Left renal pelvis (tissue), 4 donors: ENCODE results near the gene HEXIM1. TPM values are rescaled to one million over a fixed set of nuclear protein-coding genes. Genes with fewer than 3 reads are reported as not detected.

Experiments
- DNase-seq, 4 donors: peaks; one replicate each; pipeline ENCODE4 v3.0.0-alpha.2; 2013; ENCODE audit warnings: low read depth in 4 of 4, low spot score in 3 of 4
- polyA plus RNA-seq, 4 donors: library from polyadenylated mRNA; unstranded; fragments of 120-200 nt; gene quantifications; one replicate each; pipeline ENCODE4 v1.2.1, GENCODE V29; 2013; ENCODE audit not compliant: insufficient read length in 4 of 4

HEXIM1 gene
- polyA plus RNA-seq, 4 donors = 32.8 to 46.1 (median 41.2) TPM

DNA sequence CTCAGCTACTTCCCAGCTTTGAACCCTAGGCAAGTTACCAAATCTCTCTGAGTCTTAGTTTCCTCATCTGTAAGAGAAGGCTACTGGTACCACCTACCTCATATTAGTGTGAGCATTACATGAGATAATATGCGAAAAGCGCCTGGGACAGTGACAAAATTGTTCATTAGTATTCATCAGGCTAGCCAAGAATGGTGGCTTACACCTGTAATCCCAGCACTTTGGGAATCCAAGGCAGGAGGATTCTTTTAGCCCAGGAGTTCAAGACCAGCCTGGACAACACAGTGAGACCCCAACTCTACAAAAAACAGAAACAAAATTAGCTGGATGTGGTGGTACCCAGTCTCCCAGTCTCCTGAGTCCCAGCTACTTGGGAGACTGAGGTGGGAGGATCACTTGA is 19.3 kb upstream of the HEXIM1 start:
- DNase-seq = no peak

DNA sequence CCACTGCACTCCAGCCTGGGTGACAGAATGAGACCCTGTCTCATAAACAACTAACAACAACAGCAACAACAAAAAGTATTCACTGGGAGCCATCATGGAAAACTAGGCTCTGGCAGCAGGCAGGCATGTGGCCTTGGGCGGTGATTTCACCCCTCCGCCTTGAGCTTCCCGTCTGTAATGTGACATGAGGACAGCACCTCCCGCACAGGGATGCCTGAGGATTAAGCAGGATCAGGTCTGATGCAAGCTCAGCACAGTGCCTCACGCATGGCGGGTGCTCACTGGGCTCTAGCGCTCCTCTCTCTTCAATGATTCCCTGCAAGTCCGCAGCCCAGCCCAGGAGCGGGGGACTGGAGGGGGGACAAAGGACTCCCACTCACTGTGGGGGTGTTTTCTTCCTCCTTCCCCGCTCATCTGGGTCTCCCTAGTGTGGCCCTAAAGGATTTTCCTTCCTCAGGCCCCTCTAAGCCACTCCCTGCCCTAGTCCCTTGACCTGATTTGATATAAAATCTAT is 18.8 kb upstream of the HEXIM1 start:
- no peak for DNase-seq

DNA sequence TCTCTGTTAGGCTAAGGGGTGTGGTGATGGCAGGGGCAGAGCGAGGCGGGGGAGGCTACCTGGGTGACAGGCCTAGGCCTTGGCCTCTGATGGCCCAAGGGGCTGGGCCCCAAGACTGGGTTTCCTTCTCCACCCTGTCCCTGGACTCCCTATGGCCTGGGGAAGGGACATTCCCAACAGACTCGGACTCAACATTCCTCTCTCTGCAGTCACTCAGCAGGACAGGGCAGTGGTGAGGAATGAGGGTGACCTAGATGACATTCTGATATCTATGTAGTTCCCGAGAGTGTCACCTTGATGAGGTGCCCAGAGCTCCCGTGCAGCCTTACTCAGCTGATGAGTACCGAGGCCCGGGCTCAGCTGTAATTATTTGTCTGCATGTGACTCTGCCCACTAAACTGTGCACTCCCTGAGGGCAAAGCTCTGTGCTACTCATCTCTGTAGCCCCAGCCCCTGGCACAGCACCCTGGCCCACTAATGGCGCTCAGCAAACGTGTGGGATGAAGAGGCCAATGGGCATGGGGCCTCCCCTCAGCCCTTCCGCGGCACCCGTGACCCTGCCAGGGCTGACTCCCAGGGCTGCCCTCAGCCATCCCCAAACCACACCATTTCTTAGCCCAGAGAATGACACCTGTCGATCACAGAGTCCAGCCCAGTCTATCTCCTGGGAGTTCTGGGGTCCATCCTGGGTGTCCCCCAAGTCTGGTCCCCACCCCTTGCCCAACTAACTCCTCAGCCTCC is 18.2 kb upstream of the HEXIM1 start:
- DNase-seq = no peak

DNA sequence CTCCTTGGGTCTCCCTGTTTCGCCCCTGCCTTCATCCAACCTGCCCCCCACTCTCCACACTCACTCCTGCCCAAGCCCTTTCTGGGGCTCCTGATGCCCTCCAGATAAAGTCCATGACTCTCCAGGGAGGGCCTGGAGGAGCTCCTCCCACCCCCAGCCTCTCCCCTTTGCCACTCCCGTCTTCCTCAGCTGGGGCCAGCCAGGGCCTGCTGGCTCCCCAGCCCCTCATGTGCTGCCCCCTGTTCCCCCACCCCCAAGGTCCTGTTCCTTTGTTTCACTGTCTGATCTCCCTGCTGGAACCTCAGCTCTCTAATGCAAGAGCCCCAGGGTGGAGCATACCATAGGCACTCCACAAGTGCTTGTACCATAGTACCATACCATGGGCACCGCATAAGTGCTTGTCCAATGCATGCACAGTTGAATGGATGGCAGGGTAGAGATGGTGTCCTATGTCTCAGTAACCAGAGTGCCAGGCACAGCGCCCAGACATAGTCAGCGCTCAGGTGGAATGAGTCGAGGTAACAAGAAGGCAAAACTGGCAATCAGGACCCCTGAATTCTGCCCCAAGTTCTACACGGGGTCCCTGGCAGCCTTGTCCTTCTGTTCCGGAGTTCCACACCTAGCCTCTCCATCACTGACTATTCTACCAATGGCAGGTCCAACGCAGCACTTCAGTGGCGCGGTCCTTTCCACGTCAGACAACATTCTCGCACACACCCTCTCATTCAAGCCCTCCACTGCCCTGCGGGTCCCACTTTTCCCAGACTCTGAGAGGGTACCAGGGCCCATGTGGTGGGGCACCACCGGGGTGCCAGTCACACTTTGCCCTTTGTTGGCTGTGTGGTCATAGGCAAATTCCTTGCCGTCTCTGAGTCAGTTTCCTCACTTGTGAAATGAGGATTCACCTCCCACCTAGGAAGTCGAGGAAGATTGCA is 17.3 kb upstream of the HEXIM1 start:
- no peak for DNase-seq

DNA sequence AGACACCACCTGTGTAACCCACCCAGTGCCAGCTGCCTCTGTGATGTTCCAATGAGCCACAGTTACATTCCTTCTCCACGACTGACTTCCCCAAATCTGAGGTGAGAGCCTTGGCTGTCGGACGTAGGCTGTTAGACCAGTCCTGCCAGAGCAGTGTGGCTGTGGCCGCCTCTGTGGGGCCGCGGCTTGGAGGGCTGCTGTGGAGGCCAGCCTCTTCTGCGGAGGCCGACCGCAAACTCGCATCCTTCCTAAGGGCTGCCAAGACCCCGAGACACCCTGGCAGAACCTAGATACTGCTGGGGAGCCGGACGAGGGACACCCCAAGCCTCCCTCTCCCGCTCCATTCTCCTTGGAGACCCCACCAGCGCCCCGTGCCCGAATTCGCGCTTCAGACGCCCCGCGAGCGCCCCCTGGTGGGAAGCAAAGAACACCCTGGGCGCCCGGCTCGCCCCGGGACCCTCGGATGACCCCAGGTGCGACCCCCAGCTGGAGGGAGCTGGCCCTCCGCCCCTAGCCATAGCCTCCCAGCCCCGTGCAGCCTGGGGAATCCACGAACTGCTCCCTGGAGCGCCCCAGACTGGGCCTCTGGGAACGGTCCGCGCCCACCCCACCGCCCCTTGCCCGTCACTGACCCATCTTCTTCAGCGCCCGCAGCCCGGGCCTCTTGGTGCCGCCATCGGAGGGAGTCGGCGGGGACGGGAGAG is 16.5 kb upstream of the HEXIM1 start:
- DNase-seq = no peak

DNA sequence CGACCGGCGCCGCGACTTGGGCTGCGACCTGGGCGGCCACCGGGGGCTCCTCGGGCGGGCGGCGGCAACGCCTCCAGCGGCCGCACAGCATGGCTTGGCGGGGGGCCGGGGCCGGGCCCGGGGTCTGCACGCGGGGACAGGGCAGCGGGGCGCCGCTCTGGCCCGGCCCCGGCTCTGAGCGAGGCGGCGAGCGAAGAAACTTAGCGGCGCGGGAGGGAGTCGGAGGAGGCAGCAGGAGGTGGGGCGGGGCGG is 16.0 kb upstream of the HEXIM1 start, which contains the start of gene PLCD3:
PLCD3 (minus strand) TSS at position 196 of the 252 bp plus-strand sequence; CDS start at position 91, 105 bp downstream.
- no peak for DNase-seq

DNA sequence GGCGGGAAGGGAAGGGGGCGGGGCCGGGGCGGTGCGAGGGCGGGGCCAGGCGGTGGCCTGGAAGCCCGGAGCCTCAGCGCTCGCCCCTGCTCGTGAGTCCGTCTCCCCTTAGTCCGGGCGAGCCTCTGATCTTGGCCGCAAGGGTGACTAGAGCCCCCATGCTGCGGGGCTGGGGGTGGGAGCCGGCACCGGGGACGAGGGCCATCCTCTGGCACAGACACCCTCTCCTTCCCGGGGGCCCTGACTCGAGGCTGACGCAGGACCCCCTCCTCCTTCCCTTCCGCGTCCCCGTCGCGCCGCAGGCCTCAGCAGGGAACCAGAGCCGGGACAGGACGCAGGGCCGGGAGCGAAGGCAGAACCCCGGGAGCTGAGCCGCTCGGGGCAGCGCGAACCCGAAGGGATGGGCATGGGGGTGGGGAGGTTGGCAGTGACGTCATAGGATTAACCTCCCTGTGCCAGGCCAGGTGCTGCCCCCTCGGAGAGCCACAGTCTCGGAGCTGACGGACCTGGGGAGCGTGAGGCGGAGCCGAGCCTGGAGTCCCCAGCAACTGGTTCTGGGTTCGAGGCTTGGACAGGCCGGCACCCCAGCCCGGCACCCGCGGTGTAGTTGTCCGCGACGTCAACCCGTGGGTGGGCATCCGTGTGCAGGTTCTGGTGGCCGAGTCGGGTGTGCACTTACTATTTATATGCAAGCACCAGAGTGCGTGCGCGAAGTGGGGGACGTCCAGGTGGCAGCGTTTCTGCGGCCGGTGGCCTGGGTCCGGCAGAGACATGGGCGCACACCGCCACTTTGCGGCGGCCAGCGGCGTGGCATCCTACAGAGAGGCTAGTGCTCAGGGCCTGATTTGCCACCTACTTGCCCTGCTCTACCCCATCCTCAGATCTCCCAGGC is 15.5 kb upstream of the HEXIM1 start:
- peak in 1 of 4 donors; percentile 62 for DNase-seq

DNA sequence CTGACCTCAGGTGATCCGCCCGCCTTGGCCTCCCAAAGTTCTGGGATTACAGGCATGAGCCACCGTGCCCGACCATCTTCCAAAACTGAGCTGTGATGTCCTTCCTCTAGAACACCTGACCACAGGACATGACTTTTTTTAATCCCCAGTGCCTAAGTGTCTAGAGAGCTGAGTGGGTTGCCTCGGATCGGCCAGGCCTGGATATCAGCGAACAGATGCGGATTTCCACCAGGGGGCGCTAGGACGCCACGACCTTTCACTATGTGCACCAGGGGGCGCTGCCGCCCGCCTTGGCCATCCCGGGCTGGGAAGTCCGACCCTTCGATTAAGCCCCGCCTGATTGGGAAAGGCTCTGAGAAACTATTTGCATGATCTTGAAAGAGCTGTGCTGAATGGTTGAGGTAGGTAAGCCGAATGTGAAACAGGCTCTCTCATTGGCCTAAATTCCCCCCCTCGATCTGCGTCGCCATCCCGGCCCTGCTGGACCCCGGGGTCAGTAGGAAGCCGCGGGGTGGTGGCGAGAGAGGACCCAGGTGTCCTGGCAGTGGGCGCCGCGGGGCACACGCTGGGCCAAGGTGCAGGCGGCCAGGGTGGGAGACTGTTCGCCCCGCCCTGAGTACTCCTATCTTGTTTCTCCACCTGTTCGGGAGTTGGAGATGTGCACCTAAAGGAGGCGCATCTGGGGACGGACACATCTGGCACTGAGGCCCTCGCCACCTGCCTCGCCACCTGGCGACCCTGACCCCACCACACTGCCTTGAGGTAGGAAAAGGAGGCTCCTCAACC is 12.9 kb upstream of the HEXIM1 start, which contains the start of gene ACBD4:
ACBD4 (plus strand) TSS at position 496 of the 786 bp plus-strand sequence. CDS start 458 bp downstream, outside the sequence.
- peak; percentile 89 to 94 (median 92) for DNase-seq

DNA sequence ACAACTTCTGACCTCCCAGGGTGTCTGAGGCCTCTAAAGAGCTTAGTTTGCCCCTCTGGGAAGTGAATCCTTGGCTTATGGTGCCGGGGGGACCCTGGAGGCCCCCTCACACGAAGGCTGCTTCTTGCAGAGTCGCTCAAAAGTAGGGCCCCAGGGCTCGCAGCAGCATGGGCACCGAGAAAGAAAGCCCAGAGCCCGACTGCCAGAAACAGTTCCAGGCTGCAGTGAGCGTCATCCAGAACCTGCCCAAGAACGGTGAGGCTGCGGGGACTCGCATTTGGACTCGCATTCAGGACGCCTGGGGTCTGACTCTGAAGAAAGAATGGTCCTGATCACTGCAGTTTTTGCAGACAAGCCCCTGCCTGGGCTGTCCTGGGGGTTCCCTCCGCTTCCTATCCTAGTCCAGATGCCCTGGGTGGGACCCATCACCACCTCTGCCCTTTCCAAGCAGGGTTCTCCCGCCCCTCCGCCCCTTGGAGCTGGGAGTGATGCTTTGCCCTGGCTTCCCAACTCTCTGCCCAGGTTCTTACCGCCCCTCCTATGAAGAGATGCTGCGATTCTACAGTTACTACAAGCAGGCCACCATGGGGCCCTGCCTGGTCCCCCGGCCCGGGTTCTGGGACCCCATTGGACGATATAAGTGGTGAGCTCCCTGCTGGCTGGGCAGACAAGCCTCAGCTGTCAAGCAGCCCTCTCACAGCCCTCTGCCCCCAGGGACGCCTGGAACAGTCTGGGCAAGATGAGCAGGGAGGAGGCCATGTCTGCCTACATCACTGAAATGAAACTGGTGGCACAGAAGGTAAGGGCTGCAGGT is 12.1 kb upstream of the HEXIM1 start:
- DNase-seq = no peak

DNA sequence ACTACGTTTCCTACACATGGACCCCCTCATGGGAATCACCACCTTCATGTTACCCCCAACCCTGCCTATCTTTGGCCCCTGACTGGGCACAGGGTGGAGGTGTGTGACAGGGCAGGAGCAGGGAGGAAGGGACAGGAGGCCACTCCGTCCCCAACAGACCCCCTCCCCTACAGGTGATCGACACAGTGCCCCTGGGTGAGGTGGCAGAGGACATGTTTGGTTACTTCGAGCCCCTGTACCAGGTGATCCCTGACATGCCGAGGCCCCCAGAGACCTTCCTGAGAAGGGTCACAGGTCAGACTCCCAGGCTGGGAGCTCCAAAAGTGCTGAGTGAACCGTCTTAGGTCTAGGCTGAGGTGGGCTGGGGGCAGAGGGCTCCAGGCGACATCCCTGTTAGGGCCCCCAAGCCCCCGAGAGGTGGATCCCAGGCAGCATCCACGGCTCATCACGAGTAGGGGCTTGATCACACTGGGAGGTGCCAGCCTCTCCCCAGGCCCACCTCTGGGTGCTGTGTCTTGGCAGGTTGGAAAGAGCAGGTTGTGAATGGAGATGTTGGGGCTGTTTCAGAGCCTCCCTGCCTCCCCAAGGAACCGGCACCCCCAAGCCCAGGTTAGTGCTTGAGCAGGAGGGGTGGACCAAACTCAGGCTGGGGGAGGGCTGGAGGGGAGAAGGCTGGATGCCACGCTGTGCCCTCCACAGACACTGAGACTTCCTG is 11.3 kb upstream of the HEXIM1 start:
- no peak for DNase-seq

DNA sequence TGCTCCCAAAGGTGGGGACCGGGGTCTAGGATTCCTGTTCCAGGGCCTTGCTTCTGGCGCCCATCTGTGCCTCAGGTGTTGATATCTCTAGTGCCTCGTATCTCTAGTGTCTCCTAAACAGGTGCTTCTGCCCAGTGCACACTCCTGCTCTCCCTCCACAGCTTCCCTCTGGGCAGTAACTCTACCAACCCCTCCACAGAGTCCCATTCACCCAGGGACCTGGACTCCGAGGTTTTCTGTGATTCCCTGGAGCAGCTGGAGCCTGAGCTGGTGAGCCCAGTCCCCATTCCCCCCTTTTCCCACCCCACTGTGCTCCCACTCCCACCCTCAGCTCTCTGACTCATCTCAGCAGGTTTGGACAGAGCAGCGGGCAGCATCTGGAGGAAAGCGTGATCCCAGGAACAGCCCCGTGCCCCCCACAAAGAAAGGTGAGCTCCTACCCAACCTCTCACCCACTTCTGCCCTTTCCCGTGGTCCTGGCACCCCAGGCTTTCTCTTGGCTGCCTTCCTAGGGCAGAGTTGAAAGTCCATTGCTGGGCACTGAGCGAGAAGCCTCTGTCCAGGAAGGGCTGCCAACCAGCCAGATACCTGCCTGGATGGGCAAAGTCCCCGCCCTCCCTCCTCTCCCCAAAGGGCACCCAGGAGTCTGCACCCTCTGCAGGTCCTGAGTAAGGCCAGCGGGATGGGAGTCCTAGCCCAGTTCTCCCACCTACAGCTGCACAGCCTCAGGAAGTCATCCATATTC is 10.5 kb upstream of the HEXIM1 start:
- no peak for DNase-seq

DNA sequence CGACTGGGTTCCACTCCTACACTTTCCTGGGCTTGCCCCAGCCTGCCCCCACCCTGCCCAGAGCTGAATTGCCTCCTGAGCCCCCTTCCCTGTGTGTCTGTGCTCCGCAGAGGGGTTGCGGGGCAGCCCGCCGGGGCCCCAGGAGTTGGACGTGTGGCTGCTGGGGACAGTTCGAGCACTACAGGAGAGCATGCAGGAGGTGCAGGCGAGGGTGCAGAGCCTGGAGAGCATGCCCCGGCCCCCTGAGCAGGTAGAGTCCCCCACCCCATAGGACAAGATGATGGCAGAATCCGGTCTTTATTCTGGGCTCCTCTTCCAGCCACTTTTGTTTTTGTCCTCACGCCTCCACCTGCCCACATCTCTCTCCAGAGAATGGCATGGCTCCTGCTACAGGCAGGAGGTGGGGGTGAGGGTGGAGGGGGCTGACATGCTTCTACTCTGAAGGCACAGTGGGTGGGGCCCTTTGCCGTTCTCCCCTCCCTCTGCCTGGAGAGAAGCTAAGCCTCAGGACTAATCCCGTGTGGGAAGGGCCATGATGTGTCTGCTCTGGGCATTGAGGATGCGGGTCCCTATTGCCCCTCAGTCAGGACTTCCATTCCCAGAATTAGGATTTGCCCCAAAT is 9.3 kb upstream of the HEXIM1 start:
- DNase-seq = no peak

DNA sequence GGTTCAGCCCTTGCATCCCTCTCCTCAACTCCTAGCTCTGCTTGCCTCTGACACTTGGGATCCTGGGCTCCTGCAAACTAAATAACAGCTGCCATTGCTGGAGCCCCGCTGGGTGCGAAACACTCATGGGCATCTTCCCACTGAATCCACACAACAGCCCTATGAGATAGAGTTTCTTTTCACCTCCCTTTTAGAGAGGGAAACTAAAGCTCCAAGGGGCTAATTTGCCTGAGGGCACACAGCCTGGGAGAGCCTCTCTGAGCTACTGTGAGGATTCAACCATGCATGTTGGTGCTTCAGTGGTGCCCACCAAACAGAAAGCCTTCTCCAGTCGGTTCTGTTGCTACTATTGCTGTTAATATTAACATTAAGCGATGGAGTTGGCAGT is 8.7 kb upstream of the HEXIM1 start:
- DNase-seq = no peak

DNA sequence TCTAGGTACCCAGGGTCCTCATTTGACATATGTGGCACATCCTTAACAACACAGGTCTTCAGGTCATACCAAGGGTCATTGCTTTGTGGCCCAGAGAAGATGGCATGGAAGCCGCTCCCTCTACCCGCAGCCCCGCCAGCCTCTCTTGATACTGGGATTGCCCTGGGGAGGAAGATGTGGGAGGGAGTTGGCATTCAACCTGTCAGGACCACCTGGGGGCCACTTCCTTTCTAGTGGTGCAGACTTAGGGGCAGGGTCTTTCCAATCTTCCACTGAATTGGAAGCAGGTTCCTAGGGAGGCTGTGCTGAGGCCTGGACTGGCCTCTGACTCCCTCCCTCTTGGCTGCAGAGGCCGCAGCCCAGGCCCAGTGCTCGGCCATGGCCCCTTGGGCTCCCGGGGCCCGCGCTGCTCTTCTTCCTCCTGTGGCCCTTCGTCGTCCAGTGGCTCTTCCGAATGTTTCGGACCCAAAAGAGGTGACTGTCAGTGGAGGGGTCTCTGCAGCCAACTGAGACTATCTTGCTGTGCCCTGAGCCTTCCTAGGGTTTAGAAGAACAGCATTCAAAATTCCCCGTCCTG is 5.1 kb upstream of the HEXIM1 start:
- DNase-seq = no peak

DNA sequence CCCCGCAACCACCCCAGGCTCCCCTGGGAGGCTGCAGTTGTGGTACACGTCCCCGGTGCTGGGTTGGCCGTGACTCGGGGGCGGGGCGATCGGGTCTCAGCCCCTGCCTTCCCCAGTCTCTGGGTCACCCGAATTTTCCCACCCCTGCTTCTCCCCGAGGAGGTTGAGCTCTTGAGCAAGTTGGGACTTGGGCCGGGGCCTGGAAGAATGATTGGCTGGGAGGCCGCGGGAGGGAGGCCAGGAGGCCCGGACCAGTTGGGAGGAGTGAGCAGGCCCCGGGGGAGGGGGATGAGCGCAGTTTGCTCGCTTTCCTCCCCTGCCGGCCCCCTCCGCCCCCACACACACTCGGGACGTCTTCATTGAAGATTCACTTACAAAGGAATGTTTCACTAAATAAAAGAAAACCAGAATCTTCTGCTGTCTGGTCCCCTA is 4.5 kb upstream of the HEXIM1 start:
- DNase-seq = peak in 1 of 4 donors; percentile 55
